GM21786 (cell line): Measurements from ENCODE around the gene METTL9.
"Not testable (repeated sequence)": the region's sequence is repeated elsewhere in the genome, so short reads cannot be mapped to it uniquely, and the experiment has no call there.

Experiments
- ATAC-seq: cut with Tn5 transposase; IDR thresholded peaks from one replicate; pipeline ENCODE4 v1.9.1; 2021; ENCODE audit not compliant: unreplicated experiment

The METTL9 gene

DNA sequence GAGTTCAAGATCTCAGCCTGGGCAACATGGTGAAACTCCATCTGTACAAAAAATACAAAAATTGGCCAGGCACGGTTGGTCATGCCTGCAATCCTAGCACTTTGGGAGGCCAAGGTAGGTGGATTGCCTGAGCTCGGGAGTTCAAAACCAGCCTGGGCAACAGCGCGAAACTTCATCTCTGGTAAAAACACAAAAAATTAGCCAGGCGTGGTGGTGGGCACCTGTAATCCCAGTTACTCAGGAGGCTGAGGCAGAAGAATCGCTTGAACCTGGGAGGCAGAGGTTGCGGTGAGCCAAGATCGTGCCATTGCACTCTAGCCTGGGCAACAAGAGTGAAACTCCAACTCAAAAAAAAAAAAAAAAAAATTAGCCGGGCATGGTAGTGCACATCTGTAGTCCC lies 25.9 kb upstream of the METTL9 start:
- ATAC-seq = not testable (repeated sequence)

DNA sequence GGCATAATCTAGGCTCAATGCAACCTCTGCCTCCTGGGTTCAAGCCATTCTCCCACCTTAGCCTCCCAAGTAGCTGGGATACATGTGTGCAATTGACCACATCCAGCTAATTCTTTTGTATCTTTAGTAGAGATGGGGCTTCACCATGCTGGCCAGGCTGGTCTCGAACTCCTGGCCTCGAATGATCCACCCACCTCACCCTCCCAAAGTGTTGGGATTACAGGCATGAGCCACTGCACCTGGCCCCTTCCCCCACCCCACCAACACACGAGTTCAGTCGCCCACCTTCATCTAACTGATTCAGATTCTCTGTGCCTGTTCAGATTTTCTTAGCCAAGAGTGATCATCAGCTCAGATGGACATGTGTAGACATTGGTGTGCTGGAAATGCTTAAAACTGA lies 25.0 kb upstream of the METTL9 start:
- no peak for ATAC-seq

DNA sequence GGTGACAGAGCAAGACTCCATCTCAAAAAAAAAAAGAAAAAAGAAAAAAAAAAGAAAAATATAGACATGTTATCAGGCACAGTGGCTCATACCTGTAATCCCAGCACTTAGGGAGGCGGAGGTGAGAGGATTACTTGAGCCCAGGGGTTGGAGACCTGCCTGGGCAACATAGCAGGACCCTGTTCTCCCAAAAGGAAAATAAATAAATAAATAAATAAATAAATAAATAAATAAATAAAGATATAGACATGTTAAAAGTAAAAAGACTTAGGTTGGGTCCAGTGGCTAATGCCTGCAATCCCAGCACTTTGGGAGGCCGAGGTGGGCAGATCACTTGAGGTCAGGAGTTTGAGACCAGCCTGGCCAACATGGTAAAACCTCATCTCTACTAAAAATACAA lies 23.1 kb upstream of the METTL9 start:
- ATAC-seq = not testable (repeated sequence)

DNA sequence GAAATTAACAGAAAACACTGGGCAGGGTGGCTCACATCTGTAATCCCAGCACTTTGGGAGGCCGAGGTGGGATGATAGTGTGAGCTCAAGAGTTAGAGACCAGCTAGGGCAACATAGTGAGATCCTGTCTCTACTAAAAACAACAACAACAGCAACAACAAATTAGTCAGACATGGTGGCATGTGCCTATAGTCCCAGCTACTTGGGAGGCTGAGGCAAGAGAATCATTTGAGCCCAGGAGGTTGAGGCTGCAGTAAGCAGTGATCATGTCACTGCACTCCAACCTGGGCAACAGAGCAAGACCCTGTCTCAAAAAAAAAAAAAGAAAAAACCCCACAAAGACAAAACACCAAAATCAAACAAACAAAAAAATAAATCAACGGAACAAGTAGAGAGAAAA lies 21.9 kb upstream of the METTL9 start:
- not testable (repeated sequence) for ATAC-seq

DNA sequence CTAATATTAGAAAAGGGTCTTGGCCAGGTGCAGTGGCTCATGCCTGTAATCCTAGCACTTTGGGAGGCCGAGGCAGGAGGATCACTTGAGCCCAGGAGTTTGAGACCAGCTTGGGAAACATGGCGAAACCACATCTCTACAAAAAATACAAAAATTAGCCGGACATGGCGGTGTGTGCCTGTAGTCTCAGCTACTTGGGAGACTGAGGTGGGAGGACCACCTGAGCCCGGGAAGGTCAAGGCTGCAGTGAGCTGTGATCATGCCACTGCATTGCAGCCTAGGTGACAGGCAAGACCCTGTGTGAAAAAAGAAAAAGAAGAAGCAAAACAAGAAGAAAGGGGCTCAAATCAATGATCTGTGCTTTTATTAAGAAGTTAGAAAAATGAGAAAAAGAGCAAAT lies 21.1 kb upstream of the METTL9 start:
- not testable (repeated sequence) for ATAC-seq

DNA sequence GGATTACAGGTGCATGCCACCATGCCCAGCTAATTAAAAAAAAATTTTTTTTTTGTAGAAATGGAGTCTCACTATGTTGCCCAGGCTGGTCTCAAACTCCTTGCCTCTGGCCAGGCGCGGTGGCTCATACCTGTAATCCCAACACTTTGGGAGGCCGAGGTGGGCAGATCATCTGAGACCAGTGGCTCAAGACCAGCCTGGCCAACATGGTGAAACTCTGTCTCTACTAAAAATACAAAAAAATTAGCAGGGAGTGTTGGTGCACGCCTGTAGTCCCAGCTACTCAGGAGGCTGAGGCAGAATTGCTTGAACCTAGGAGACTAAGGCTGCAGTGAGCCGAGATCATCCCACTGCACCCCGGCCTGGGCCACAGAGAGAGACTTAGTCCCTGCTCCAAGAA lies 19.2 kb upstream of the METTL9 start:
- ATAC-seq = not testable (repeated sequence)

DNA sequence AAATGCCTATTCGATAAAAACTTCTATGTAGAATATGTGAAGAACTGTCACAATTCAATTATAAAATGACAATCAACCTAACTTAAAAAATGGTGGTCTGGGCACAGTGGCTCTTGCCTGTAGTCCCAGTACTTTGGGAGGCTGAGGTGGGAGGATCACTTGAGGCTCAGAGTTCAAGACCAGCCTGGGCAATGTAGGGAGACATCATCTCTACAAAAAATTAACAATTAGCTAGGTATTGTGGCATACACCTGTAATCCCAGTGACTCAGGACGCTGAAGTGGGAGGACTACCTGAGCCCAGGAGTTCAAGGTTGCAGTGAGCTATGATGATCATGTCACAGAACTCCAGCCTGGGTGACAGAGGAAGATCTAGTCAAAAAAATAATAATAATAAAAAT lies 18.6 kb upstream of the METTL9 start:
- ATAC-seq = no peak

DNA sequence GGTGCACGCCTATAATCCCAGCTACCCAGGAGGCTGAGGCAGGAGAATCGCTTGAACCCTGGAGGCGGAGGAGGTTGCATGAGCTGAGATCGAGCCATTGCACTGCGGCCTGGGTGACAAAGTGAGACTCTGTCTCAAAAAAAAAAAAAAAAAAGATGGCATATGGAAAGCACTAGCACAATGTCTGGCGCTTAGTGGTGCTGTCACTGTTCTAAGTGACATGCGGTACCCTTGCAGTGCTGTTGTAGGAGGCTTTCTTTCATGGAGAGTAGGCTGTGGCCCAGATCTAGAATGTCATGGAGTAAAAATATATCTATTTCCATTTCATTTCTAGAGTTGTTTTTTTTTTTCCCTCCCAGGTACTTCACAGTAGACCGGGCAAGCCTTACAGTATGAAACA lies 14.6 kb upstream of the METTL9 start:
- no peak for ATAC-seq

DNA sequence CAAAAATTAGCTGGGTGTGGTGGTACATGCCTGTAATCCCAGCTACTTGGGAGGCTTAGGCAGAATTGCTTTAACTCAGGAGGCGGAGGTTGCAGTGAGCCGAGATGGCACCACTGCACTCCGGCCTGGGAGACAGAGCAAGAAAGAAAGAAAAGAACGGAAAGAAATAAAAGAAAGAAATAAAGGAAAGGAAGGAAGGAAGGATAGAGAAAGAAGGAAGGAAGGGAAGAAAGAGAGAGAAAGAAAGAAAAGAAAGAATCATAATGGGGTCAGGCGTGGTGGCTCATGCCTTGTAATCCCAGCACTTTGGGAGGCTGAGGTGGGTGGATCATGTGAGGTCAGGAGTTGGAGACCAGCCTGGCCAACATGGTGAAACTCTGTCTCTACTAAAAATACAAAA lies 10.8 kb upstream of the METTL9 start:
- ATAC-seq = not testable (repeated sequence)

DNA sequence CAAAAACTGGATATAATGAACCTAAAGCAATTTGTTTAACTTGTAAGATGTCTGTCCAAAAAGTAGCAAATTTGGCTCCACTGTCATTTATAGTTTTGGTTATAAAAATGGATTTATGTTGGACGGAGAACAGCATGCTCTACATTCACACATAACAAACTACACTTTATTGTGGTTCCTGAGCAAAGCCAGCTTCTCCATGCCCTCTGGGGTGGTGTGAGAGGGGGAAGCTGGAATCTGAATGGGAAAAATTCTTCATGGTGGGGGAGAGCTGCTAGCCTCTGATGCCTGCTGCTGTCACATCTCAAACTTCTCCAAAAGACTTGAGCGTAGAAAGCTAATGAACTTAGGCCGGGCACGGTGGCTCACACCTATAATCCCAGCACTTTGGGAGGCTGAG lies 9.8 kb upstream of the METTL9 start:
- ATAC-seq = no peak

DNA sequence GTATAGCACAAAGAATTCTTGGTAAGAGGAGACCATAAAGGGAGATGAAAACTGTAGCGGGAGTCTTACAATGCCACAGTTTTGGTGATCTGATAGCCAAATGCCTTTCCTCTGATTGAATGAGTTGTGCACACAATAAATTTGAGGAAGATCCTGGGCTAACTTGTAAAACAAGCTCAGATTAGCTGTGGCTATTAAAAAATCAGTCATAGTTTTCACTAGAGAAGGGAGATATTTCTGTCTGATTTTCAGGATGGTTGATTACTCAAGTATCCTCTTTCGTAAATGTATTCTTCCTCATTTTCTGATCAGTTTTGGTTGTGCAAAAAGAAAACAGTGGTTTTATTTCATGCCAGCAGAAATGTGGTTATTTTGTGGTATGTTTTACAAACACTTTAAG lies 9.1 kb upstream of the METTL9 start:
- no peak for ATAC-seq

DNA sequence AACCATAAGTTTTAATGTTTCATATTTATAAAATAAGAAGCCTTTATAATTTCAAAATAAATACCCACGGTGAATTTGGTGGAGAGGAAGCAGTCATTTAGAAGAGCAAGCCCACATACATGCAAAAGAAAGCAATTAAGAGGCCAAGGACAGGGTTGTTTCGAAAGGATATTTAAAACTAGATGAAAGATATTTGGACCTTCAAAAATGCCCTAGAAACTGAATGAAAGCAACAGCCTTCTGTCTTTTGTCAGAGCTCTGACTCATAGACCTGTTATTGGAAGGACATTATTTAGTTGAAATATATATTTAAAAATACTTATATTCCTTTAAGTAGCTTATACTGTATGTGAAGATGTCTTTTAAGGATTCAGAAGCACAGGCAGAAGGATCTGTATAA lies 8.6 kb upstream of the METTL9 start:
- ATAC-seq = no peak

DNA sequence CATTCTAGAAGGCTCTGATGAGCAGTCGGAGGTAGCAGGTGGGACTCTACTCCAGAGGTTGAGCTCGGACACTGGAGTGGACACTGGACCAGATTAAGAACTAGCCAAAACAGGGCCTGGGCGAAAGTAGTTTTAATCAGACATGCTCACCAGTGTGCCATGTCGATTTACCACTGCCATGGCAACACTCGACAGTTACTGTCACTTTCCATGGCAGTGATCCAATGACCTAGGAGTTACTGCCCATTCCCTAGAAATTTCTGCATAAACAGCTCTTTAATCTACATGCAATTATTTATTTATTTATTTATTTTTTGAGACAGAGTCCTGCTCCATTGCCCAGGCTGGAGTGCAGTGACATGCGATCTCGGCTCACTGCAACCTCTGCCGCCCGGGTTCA lies 7.2 kb upstream of the METTL9 start:
- ATAC-seq = no peak

DNA sequence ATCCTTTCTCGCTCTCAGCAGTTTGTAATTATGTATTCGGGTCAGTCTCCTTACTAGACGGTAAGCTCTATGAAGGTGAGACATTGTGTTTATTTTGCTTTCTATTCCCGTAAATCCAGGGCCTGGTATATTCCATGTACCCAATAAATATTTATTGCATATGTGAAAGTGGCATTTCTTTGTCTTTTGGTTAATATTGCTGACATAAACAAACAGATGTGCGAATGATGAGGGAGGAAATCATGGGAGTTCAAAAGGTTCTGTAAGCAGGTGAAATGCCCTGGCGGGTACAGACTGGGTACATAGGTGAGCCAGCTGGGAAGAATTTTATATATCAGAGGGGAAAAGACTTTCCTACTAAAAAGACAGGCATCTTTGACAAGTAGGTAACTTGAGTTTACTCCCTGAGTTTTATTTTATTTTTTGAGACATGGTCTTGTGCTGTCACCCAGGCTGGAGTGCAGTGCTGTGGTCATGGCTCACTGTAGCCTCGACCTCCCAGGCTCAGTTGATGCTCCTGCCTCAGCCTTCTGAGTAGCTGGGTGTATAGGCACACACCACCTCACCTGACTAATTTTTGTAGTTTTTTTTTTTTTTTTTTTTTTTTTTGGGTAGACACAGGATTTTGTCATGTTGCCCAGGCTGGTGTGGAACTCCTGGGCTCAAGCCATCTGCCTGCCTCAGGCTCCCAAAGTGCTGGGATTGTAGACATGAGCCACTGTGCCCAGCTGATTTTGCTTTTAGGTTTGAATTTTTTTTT lies 5.7 kb upstream of the METTL9 start:
- ATAC-seq = no peak

DNA sequence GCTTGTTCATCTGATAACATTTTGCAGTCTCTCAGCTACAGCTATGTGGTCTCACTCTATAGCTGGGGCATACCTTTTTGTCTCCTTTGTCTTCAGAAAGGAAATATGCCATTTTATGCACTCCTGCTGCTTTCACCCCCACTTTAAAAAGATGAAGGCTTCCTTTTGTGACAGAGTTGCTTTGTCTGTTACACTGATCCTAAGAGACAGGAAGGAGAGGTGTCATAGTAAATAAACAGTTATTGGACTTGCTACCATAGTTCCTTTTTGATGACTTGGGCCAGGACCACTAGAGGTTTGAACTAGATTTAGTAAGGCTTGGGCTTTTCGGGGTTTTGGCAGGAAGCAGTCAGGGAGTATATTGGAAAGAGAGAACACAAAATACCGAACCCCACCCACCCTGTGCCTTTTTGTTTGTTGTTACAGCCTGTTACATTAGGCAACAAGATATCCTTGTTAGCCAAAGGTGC lies 1.8 kb upstream of the METTL9 start:
- no peak for ATAC-seq

DNA sequence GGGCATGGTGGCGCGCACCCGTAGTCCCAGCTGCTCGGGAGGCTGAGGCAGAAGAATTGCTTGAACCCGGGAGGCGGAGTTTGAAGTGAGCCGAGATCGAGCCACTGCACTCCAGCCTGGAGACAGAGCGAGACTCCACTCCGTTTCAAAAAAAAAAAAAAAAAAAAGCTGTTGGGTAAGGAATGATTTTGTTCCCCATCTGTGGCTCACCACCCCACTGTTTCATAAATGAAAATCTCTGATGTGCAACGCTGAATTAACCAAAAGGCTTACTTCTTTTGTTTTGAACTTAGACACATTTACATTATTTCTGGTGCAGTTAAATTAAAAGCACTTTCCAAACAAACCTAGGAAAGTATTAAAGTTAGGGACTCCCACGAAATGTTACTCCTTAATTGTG lies 1.2 kb upstream of the METTL9 start:
- no peak for ATAC-seq

DNA sequence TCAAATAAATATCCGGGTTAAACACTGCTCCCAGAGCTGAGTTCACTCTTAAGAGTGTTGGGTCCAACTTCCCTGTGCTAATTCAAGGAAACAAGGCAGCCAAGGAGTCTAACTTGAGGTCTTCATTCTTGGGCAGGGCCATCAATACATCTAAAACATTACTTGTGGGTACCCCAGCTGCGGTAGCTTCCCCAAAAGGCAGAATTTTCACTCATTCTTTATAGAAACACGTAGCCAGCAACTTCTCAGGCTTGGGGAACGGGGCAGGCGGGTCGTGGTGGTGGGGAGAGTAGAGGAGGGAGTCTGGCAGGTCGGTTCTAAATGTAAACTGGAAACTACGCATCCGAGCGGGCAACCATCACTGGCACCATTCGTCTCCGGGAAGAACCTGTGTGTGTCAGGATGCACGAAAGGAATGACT lies 666 bp upstream of the METTL9 start:
- ATAC-seq = no peak

DNA sequence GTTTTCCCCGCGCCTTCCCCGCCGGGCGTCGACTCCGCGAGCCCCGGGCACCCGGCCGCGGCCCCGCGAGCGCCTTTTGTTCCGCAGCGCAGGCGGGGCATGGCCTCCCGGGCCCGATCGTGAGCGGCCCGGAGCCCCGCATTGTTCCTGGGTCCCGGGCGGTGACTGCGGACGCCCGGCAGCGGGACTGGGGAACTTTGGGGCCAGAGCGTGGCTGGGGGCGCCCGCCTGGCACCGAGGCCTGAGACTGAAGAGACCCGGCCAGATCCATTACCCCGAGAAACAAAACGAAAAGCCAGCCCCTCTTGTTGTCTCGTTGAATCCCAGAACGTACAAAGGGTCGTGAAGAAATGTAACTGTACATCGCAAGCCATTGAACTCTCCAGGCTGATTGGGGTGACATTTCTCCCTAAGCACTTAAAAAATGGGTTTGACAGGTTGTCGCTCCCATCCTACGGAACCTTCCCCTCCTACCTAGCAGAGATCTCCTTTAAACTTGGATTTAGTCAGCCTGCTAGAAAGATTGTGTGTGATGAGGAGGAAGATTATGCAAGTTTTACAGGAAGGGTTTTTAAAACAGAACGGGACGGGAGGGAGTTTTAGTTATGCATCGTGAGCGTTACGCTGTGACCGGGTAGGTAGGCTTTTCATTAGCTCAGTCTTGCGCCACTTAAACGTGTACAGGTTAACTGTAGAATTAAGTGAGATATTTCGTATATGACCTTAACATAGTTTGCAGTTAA lies 825 bp downstream of the METTL9 start:
- peak; percentile 16 for ATAC-seq

DNA sequence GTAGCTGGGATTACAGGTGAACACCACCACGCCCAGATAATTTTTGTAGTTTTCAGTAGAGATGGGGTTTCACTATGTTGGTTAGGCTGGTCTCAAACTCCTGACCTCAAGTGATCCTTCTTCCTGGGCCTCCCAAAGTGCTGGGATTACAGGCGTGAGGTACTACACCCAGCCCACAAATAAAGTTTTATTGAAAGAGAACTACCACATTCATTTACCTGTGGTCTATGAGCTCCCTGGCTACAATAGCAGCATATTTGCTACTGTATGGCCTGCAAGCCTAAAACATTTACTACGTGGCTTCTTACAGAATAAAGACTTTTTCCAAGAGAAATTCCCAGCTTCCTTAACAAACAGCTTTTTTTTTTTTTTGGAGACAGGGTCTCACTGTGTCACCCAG lies 3.4 kb downstream of the METTL9 start:
- ATAC-seq = no peak

DNA sequence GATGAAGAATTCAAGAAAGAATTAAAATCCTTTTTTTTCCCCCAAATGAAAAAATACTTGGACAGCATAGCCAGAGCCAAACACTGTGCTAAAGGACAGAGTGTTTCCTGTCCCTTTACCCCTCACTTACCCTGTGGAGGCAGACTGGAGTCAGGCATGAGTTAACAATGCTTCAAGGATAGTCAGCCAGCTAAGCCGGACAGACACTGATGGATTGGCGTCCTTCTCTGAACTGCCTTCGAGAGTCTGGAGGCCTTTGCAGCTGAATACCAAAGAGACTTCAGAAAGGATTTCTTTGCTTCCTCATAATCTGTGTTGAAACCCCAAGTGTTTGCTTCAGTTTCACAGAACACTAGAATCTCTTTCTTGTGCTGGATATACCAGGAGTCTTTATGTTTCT lies 4.6 kb downstream of the METTL9 start:
- no peak for ATAC-seq

DNA sequence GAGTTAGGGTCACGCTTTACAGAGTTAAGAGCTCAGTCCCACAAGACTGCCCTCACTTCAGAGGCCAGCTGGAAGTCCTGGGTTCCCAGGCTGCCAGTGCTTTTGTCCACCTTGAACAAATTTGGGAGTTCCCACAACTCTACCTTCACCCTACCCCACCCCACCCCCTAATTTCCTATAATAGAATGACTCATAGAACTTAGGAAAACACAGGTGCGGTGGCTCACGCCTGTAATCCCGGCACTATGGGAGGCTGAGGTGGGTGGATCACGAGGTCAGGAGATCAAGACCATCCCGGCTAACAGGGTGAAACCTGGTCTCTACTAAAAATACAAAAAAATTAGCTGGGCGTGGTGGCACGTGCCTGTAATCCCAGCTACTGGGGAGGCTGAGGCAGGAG lies 6.5 kb downstream of the METTL9 start:
- not testable (repeated sequence) for ATAC-seq

DNA sequence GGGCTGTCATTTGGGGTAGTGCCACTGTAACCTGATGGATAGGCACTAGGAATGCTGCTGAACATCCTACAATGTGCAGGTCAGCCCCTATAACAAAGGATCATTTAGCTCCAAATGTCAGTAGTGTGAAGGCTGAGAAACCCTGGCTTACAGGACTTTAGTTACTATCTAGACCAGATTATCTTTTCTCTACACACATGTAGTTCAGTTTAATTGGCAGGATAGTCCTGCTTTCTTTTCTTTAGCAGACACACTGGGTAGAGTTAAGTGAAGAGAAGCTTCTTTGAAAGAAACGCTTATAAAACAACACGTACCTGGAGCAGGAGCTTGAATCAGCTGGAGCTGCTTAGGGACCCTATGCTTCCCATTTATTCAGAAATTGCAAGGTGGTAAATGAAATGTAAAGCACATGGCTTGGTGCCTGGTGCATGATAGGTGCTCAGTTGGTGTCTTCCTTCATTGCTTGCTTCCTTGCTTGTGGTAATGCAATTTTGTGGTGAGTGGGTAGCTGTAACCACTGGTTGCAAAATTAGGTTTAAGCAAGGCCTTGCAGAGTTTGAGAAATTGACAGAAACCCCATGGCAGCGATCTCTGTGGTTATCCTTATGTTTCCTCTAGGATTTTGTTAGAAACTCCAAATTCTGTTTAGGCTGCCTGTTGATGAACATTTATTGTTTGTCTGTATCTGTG lies 9.4 kb downstream of the METTL9 start:
- ATAC-seq = no peak
